Hair follicular keratinocyte (primary cell): ENCODE measurements around the gene NDUFS5. TPM values are rescaled to one million over a fixed set of nuclear protein-coding genes. Genes with fewer than 3 reads are reported as not detected.

Experiments
- total RNA-seq: library from RNA; depleted of rRNA; stranded (reverse); fragments of >200 nt; gene quantifications from 2 replicates; pipeline ENCODE4 v1.2.3, GENCODE V29; 2015

Gene NDUFS5
- 485 and 577 TPM in 2 replicates for total RNA-seq

GRCh38 chr1:39026051-39026865 lies at the start of gene NDUFS5:
Gene NDUFS5 (plus strand): TSS chr1:39026350. CDS start chr1:39028725, 2,375 bp downstream.

GRCh38 chr1:38990738-38991637 lies 35.2 kb upstream of the NDUFS5 start, which contains the start of gene AKIRIN1:
Gene AKIRIN1 (plus strand): TSS chr1:38991276. CDS start chr1:38991381, 105 bp downstream.

Other genes with a start within 250 kb of the NDUFS5 start
- 10.1 and 10.9 TPM in 2 replicates for gene RRAGC, start 166.6 kb upstream of the NDUFS5 start, total RNA-seq
- 32.8 and 47.2 TPM in 2 replicates for gene MYCBP, start 153.0 kb upstream of the NDUFS5 start, total RNA-seq
- gene GJA9, start 144.8 kb upstream of the NDUFS5 start, total RNA-seq = 0.08 TPM in 1 of 2 replicates, not detected in the other
- 3.9 and 8.7 TPM in 2 replicates for gene RHBDL2, start 84.5 kb upstream of the NDUFS5 start, total RNA-seq
- 46.1 and 47.2 TPM in 2 replicates for gene AKIRIN1, start 35.1 kb upstream of the NDUFS5 start, total RNA-seq
- gene MACF1, start 178.3 kb downstream of the NDUFS5 start, total RNA-seq = 77.8 and 127 TPM in 2 replicates